H1 (cell line): Measurements from ENCODE around the gene BCO1. TPM values are rescaled to one million over a fixed set of nuclear protein-coding genes. Genes with fewer than 3 reads are reported as not detected.

Source experiments
- BCL11A ChIP-seq, 2 experiments: IDR thresholded peaks; one replicate each; pipeline ENCODE4 v1.6.1; 2011; ENCODE audit warnings: low read depth in 2 of 2, low read length in 2 of 2, mild to moderate bottlenecking in 2 of 2
- E2F6 ChIP-seq: IDR thresholded peaks from 2 replicates; pipeline ENCODE4 v1.6.1; 2012; ENCODE audit warnings: inconsistent platforms
- EZH2 ChIP-seq: fragments of 200-600 bp; sonication (generic); IDR thresholded peaks from 2 replicates; pipeline ENCODE4 v1.7.1; 2012; ENCODE audit warnings: low read depth, mild to moderate bottlenecking, moderate library complexity, low read length, inconsistent platforms; ENCODE audit not compliant: severe bottlenecking
- GABPA ChIP-seq: IDR thresholded peaks from 2 replicates; pipeline ENCODE4 v1.6.1; 2011; ENCODE audit warnings: mild to moderate bottlenecking, low read length, moderate library complexity, borderline replicate concordance; ENCODE audit not compliant: insufficient read depth
- KDM4A ChIP-seq: IDR thresholded peaks from one replicate; pipeline ENCODE4 v1.7.1; 2012; ENCODE audit warnings: low read depth, mild to moderate bottlenecking, moderate library complexity, low read length, inconsistent platforms; ENCODE audit not compliant: severe bottlenecking
- POLR2AphosphoS5 ChIP-seq: IDR thresholded peaks from 2 replicates; pipeline ENCODE4 v1.6.1; 2011; ENCODE audit warnings: low read depth, low read length
- SIRT6 ChIP-seq: IDR thresholded peaks from one replicate; pipeline ENCODE4 v1.7.1; 2012; ENCODE audit warnings: low read length, inconsistent platforms
- ZNF274 ChIP-seq: IDR thresholded peaks from 2 replicates; pipeline ENCODE4 v1.7.0; 2012; ENCODE audit warnings: low read length, borderline replicate concordance; ENCODE audit errors: extremely low read depth
- polyA plus RNA-seq, 7 experiments: library from polyadenylated mRNA; depleted of rRNA in 3 of 7; stranded (reverse) in 5 of 7; unstranded in 2 of 7; fragments of >200 nt in 5 of 7; fragments of 200-250 nt in 2 of 7; gene quantifications; 1 replicate in 5 of 7; 2 replicates in 1 of 7; 4 replicates in 1 of 7; pipeline versions ENCODE4 v1.2.1 to v1.2.3, GENCODE V29; 2011 to 2013; ENCODE audit warnings: missing spikeins in 2 of 7, mixed read lengths in 2 of 7
- total RNA-seq: library from RNA; stranded (reverse); fragmentation: NEBNext Ultra II Directional; extraction: Animal tissue kit (Norgen Biotek cat#: 25700); gene quantifications from 2 replicates; pipeline ENCODE4 v1.2.1, GENCODE V29; 2021

The BCO1 gene
- total and polyA plus RNA-seq, 2 of the 8 experiments (the other 6 are each of a cell fraction or from before 2014, with no cell fraction given): 0.21 TPM; not detected in 1

GRCh38 chr16:81327447-81328196 is 89.1 kb downstream of the BCO1 start (continued):
- TF ChIP-seq GABPA (no peak), BCL11A (IDR thresholded peaks at IDR 0.05; ENCODE audit: low read depth in 2 of 2, low read length in 2 of 2) (no peak), POLR2AphosphoS5 (no peak), KDM4A (no peak), ZNF274 (no peak), E2F6 (no peak), EZH2 (no peak), SIRT6 (no peak)
- TF ChIP-seq, all 59 proteins: peak for 0
